T47D (cell line): Measurements from ENCODE around the gene LRP1-AS.

ENCODE experiments used
- DNase-seq, 2 experiments: peaks; one replicate each; pipeline versions ENCODE4 v3.0.0 to v3.0.0-alpha.2; 2011 to 2012; ENCODE audit warnings: low read depth in 1 of 2, low spot score in 1 of 2
- JUND ChIP-seq: IDR thresholded peaks from 2 replicates; pipeline ENCODE4 v1.6.1; 2012; ENCODE audit warnings: low read depth
- in situ Hi-C: cut with HindIII; loops from 2 replicates; pipeline ENCODE4 v1.10.0; 2016; ENCODE audit warnings: low sequenced_read_pairs, low pct_unique_long_range_greater_than_20kb

LRP1-AS gene

DNA sequence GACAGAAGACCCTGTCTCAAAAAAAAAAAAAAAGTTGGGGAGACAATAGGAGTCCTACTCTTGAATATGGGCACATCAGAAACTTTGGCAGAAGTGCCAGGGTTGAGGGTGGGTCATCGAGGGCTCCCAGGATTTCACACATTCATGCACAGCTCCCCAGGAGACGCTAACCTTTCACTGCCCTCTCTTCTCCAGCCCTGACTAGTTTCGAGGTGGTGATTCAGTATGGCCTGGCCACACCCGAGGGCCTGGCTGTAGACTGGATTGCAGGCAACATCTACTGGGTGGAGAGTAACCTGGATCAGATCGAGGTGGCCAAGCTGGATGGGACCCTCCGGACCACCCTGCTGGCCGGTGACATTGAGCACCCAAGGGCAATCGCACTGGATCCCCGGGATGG, 29.4 kb upstream of the LRP1-AS start:
- no peak for TF ChIP-seq JUND
- in situ Hi-C loops, result no loop called here
- no peak for DNase-seq

DNA sequence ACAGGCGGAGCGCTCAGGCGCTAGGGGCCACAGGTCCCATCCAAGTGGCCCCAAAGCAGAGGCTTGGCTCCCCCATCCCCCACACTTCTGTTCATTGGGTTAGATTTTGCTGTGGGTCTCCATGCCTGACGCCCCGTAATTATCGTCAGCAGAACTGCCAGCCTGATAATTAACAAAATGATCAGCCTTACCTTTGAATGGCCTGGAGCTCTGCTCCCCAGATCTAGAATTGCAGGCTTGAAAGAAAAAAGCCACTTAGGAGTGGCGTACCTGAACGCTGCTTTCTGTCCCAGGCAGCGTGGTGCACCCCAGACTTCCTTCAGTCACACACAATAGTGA, 28.7 kb upstream of the LRP1-AS start:
- no peak for DNase-seq
- in situ Hi-C loops, result no loop called here

DNA sequence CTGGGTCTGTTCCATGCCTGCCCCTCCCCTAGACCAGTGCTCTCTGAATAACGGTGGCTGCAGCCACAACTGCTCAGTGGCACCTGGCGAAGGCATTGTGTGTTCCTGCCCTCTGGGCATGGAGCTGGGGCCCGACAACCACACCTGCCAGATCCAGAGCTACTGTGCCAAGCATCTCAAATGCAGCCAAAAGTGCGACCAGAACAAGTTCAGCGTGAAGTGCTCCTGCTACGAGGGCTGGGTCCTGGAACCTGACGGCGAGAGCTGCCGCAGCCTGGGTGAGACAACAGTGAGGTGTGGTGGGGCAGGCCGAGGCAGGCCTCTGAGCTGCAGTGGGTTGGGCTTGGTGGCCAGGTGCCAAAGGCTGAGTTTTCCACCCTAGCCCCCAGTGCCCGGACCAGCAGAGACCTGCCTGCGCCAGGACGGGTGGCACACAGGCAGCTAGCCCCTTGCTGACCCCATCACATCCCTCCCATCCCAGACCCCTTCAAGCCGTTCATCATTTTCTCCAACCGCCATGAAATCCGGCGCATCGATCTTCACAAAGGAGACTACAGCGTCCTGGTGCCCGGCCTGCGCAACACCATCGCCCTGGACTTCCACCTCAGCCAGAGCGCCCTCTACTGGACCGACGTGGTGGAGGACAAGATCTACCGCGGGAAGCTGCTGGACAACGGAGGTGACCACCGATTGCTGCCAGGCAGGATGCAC, 28.2 kb upstream of the LRP1-AS start:
- peak; percentile 84 to 91 for DNase-seq
- TF ChIP-seq JUND, result no peak
- in situ Hi-C loops, result no loop called here

More for the DNA sequence above, 28.7 kb upstream of the LRP1-AS start:
- TF ChIP-seq JUND, result no peak

DNA sequence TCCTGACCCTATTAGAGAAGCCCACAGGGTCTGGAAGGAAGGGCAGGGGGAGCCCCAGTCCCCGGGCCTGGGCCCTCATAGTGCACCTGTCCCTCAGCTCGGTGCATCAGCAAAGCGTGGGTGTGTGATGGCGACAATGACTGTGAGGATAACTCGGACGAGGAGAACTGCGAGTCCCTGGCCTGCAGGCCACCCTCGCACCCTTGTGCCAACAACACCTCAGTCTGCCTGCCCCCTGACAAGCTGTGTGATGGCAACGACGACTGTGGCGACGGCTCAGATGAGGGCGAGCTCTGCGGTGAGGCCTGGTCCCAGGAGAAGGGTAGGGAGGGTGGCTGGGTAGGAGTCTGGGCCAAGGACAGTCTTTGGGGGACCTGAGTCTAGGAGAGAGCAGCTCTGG, 26.3 kb upstream of the LRP1-AS start:
- TF ChIP-seq JUND, result no peak
- in situ Hi-C loops, result no loop called here

DNA sequence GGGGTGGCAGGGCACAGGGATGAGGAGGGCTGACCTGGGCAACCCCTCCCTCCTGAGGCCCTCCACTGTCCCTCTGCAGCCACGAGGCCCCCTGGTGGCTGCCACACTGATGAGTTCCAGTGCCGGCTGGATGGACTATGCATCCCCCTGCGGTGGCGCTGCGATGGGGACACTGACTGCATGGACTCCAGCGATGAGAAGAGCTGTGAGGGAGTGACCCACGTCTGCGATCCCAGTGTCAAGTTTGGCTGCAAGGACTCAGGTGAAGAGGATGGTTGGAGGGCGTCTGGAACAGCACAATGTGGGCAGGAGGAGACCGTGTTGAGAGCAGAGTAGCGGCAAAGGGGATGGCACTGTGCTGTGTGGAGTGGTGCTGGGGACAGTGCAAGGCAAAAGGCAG, 25.7 kb upstream of the LRP1-AS start:
- in situ Hi-C loops, result no loop called here
- TF ChIP-seq JUND, result no peak
- peak in 1 of 2 experiments; percentile 36 for DNase-seq

More for the DNA sequence above, 26.3 kb upstream of the LRP1-AS start:
- no peak for DNase-seq

DNA sequence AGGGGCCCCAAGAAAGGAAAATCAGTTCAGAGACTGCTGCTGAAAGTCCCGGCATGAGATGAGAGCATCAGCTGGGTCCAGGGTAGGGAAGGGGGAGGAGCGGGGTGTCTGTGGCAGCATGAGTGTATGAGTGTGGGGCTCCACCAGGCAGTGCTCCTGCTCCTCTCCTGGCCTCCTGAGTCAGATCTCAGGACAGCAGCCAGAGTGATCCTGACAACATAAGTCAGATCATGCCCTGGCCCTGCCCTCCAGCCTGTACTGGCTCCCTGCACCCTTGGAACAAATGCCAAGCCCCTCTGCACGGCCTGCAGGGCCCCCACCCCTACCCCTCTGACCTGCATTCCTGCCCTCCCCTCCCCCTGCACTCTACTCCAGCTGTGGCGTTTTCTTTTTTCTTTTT, 24.2 kb upstream of the LRP1-AS start:
- no peak for DNase-seq
- in situ Hi-C loops, result no loop called here
- no peak for TF ChIP-seq JUND

DNA sequence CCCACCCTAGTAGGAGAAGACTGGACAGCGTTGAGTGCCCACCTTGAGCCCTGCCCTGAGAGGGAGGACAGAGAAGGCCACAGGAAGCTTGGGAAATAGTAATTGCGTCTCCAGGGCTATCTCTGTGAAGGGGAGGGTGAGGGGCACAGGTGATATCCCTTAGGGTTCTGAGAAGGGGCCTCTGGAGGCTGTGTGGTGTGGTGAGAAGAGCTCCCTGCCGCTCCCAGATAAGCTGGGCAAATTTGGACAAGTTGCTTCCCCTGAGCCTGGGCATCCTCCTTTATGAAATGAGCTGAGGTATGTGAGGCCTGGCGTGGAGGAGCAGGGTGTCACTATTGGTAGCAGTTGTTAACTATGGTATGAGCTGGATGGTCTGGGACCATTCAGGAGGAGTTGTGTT, 23.5 kb upstream of the LRP1-AS start:
- no peak for TF ChIP-seq JUND
- no peak for DNase-seq
- in situ Hi-C loops, result no loop called here

DNA sequence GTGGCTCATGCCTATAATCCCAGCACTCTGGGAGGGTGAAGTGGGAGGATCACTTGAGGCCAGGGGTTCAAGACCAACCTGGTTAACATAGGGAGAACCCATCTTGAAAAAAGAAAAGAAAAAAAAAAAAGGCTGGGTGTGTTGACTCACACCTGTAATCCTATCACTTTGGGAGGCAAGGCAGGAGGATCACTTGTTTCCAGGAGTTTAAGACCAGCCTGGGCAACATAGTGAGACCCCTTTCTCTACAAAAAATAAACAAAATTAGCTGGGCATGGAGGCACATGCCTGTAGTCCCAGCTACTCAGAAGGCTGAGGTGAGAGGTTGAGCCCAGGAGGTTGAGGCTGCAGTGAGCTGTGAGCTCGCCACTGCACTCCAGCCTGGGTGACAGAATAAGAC, 23.0 kb upstream of the LRP1-AS start:
- in situ Hi-C loops, result no loop called here
- no peak for DNase-seq
- no peak for TF ChIP-seq JUND

DNA sequence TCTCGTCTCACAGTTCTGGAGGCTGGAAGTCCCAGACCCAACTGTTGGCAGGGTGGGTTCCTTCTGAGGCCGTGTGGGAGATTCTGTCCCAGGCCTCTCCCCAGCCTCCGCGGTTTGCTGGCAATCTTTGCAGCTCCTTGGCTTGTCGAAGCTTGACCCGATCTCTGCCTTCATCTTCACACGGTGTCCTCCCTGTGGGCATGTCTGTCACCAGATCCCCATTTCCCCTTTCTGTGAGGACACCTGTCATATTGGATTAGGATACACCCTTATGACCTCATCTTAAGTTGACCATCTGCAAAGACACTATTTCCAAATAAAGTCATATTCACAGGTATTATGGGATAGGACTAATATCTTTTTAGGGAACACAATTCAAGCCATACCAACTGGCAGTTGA, 22.6 kb upstream of the LRP1-AS start:
- no peak for TF ChIP-seq JUND
- DNase-seq, result no peak
- in situ Hi-C loops, result no loop called here

DNA sequence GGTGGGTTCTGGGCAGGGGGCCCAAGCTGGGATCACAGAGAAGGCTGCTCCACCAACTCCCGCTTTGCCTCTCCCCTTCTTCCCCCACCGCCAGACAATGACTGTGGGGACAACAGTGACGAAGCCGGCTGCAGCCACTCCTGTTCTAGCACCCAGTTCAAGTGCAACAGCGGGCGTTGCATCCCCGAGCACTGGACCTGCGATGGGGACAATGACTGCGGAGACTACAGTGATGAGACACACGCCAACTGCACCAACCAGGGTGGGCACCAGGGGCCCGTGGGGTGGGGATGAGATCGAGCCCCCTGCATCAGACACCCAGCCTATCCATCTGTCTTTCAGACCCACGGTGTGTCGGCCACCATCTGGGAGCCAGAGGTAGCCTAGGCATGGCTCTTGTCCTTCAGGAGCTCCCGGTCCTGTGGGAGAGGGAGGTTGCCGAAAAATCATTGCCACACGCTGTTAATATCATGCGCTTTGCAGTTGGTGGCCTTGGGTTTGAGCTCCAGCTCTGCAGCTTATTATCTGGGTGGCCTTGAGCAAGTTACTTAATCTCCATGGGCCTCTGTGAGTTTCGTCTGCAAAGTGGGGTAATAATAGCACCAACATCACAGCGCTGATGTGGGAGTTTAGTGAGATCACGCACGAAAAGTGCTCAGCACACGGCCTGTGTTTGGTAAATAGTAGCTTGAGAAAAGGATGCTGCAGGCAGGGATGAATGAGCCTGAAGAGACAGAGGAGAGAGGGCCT, 21.8 kb upstream of the LRP1-AS start:
- no peak for TF ChIP-seq JUND
- DNase-seq, result no peak
- in situ Hi-C loops, result no loop called here

DNA sequence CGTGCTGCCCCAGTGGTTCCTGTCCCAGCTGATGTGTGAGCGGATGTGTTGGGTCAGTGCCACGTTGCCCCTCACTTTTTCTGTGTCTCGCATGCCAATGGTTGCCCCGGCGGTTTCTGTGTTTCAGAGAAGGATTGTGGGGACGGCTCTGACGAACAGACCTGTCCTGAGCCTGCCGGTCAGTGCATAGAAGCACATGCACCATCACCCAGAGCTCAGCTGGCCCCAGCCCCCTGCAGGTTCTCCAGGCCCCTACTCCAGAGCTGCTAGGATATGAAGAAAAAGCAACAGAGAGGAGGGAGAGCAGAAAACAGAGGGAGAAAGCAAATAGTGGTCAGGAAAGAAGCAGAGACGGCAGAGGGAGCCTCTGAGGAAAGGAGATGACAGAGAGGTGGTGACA, 20.6 kb upstream of the LRP1-AS start:
- no peak for DNase-seq
- in situ Hi-C loops, result no loop called here
- TF ChIP-seq JUND, result no peak

DNA sequence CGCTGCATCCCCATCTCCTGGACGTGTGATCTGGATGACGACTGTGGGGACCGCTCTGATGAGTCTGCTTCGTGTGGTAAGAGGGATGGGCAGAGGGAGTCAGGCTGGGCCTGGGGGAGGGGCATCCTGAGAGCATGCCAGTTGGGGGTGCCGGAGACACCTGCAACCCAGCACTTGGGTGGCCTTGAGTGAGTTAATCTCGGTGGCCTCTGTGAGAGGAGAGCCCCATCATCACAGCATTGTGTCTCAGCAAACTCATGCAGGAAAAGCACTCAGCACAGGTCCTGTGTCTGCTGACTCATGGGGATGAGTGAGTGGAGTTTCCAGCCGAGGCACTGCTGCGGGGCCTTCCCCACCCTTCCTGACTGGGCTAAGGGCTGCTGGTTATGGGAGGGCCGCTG, 19.6 kb upstream of the LRP1-AS start:
- DNase-seq, result no peak
- TF ChIP-seq JUND, result no peak
- in situ Hi-C loops, result no loop called here

DNA sequence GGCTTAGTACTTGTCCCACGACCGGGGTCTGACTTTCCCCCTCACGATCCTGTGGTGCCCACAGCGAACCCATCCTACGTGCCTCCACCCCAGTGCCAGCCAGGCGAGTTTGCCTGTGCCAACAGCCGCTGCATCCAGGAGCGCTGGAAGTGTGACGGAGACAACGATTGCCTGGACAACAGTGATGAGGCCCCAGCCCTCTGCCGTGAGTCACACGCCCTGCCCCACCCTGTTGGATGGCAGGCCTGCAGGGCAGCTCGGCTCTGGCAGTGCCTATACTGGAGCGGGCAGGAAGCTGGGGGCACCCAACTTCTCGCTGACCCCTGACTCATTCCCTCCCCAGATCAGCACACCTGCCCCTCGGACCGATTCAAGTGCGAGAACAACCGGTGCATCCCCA, 18.3 kb upstream of the LRP1-AS start:
- TF ChIP-seq JUND, result no peak
- no peak for DNase-seq
- in situ Hi-C loops, result no loop called here
